ENCODE data around the gene ASTN2.
A peak's percentile ranks its signal among the peaks of the same experiment; 100 is the strongest.

ASTN2 gene

DNA sequence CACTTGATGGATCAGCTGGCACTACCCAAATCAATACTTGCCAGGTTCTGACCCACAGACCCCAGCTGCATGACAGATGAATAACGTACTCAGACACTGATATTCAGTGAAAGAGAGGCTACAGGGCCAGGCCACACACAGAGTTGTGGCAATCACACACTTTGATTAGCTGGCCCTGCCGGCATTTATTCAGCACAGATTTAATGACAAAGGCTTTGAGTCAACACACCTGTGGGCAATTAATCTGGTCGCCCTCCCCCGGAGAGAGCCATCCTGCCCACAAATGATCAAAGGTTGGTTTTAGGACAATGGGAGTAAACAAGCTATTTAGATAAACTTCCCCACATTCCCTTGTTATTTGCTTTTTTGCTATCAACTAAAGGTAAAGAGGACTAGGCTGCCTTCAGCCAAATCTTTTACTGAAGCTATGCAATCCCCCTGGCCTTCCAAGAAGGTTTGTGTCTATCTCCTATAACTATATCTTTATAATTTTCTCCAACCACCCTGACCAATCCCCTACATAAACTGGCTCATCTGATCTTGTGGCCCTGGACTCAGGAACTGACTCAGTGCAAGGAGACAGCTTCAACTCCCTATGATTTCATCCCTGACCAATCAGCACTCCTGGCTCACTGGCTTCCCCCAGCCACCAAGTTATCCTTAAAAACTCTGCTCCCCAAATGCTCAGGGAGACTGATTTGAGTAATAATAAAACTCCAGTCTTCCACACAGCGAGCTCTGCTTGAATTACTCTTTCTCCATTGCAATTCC, 740.5 kb downstream of the ASTN2 start:
- no peak for DNase-seq (ENCODE audit: low read depth, low spot score)

DNA sequence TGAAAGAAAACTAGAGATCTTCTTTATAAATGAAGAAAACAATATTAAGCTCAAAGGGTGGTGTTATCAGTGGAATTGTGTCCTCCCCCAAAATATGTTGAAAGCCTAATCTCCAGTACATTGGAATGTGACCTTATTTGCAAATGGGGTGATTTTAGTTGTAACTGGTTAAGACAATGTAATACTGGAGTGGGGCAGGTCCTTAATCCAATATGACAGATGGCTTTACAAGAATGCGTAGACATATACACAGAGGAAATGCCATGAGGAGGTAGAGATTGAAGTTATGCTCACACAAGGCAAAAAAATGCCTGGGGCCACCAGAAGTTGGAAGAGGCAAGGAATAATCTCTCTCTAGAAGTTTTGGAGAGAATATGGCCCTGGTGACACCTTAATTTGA, 741.5 kb downstream of the ASTN2 start:
- no peak for DNase-seq (ENCODE audit: low read depth, low spot score)

DNA sequence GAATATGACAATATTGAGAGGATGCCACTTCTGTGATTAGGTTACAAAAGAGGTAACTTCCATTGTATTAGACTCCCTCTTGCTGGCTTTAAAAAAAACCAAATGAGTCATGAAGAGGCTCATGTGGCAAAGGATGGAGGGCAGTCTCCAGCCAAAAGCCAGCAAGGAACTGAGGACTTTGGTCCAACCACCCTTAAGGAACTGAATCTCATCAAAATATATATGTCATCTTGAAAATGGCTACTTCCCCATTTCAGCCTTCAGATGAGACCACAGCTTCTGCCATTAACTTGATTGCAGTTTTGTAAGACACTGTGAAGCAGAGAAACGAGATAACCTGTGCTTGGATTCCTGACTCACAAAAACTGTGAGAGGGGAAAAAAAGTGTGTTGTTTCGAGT, 743.3 kb downstream of the ASTN2 start:
- no peak for DNase-seq (ENCODE audit: low read depth, low spot score)

DNA sequence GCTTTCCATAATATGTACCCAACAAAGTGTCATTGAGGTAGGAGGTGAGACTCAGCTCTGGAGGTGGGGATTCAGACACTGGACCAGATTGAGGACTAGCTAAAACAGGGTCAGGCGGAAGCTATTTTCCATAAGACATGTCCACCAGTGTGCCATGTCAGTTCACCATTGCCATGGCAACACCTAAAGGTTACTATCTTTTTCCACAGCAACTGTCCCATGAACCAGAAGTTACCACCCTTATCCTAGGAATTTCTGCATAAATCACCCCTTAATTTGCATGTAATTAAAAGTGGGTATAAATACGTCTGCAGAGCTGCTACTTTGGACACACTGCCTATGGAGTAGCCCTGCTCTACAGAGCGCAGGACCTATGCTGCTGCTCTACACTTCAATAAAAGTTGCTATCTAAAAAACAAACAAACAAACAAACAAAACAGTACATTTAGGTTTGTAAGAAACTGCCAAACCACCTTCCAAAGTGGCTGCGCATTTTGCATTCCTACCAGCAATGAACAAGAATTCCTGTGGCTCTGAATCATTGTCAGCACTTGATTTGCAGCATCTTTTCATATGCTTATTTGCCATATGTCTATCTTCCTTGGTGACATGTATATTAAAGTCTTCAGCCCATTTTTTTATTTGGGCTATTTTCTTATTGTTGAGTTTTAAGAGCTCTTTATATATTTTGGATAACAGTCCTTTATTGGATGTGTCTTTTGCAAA, 745.7 kb downstream of the ASTN2 start:
- no peak for DNase-seq (ENCODE audit: low read depth, low spot score)

DNA sequence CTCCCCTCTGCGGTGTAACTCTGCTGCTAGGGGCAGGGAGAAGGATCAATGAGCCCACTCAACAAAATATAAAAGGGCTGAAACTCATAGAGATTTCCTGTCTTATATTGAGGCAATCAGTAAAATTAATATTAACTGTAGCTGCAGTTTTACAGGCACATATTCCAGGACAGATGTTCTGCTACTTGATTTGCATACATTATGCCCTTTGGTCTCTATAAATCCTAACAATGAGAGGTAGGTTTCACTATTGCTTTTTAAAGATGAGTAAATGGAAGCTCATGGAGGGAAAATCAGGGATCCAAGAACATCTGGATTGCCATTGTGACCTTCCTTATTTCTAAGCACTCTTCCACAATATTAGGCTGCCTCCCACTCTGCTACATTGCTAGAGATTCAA, 751.3 kb downstream of the ASTN2 start:
- no peak for DNase-seq (ENCODE audit: low read depth, low spot score)

DNA sequence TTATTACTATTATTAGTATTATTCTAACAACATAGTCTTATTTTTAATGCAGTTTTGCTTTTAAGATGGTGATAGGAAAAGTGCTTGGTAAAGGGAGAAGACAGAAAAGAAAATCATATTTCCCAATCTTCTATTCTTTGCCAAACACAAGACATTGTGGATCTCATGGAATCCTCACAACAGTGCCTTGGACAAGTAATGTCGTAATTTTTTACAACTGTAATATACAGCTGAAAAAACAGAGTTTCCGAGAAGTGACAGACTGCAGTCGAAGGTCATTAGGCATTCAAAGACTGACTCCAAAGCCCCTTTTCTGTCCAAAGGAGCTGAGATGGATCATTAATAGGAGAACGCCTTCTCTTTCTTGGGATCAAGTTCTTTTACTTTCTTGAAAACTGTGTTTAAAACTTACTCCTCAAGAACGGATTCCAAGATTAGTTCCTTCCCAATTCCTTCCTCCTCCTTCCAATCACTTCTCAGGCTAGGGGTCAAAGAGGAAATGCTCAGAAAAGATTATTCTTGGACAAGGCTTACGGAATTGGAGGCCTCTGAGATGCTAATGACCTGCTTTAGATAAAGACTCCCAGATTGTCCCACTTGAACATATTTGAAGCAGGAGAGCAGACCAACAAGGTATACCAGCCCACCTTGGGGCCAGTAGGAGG, 752.1 kb downstream of the ASTN2 start:
- no peak for DNase-seq (ENCODE audit: low read depth, low spot score)

DNA sequence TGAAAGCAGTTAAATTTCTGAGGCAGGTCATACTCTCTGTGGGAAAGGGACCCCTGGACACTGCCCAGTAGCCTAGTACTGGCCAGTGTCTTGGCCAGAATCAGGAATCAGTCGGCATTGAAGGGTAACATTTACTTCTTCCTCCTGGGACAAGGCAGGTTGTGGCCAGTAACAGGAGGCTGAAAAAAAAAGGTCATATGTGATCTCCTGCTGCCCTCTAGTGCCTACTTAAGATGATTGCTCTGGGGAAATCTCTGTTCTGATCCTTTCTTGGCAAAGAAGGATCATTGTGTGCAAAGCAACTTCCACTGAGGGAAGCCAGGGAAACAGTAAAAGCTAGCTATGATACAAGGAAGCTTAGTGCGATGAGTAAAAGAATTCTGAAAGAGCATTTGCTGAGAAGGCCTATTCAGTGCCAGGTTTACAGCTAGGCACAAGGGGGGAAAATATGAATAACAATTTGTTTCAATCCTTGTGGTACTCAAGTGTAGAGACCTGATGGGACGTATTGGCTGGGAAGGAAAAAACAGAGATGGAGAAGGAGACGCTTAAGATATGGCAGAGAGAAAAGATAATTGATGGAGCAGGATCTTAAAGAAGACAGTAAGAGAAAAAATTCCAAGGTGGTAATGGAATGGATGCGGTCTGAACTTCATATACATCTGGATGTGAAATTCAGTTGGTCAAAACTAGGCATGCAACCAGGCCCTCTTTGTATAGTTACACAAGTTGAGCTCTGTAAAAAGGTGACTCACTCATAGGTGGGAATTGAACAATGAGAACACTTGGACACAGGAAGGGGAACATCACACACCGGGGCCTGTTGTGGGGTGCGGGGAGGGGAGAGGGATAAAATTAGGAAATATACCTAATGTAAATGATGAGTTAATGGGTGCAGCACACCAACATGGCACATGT, 753.6 kb downstream of the ASTN2 start:
- DNase-seq (ENCODE audit: low read depth, low spot score) = peak; percentile 40

DNA sequence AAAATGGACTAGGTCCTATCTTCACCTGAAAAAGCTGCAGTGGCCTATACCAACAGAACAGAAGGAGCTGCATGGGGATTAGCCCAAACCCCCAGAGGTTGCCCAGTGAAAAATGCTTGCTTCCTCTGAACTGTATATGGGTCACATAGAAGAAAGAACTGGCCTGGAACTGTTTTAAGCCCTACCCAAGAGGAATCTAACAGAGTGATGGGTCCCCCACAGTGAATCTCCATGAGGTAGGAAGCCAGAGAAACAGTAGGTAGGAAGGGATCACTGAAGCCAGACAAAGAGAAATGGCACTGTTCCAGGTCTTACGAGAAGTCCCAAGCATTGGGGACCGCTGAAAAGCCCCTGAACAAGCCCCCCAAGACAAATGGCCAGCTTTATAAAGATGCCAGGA, 756.6 kb downstream of the ASTN2 start:
- DNase-seq (ENCODE audit: low read depth, low spot score) = no peak

DNA sequence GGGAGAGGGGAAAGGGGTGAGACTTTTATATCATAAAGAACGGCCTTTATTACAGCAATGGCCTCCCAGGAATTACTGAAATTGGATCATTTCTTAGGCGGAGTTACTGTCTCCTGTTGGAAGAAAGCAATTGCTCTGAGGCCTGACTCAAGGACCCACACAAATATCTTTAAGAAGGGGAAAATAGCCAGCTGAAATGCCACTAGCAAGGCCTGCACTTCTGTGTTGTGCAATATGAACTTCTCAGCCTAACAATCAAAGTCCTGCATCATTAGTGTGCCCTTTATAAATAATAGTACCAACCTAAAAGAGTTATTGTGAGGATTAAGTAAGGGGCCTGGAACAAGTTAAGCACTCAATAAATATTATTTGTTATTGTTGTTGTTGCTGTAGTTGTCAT, 757.9 kb downstream of the ASTN2 start:
- DNase-seq (ENCODE audit: low read depth, low spot score) = no peak

DNA sequence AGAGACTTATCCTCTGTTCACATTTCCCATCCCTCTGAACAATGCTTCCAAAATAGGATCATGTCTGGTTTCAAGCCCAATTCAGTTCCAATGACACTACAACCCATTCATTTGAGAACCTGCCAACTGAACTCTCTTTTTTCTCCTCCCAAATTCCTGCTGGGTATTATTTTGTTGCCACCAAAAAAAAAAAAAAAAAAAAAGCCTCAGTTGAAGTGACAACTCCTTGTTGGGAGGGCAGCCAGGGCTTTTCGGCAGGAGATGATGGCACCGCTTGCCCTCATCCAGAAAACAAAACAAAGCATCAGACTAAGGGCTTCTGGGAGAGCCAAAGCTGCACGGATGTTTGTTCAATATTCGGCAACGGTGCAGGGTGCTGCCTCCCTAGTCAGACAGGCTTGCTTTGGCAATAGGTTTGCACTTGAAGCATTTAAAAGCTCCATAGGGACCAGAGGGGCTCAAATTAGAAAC, 758.3 kb downstream of the ASTN2 start:
- DNase-seq (ENCODE audit: low read depth, low spot score) = no peak

DNA sequence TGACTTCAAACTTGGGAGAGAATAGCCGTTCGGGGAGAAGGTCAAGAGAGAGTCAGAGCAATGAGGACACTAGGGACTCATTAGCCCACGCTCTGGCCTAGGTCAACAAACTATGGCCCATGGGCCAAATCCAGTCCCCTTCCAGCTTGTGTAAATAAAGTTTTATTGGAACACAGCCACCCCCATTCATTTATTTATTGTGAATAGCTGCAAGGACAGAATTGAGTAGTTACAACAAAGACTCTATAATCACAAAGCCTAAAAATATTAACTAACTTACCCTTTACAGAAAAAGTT, 760.9 kb downstream of the ASTN2 start:
- DNase-seq (ENCODE audit: low read depth, low spot score) = no peak

DNA sequence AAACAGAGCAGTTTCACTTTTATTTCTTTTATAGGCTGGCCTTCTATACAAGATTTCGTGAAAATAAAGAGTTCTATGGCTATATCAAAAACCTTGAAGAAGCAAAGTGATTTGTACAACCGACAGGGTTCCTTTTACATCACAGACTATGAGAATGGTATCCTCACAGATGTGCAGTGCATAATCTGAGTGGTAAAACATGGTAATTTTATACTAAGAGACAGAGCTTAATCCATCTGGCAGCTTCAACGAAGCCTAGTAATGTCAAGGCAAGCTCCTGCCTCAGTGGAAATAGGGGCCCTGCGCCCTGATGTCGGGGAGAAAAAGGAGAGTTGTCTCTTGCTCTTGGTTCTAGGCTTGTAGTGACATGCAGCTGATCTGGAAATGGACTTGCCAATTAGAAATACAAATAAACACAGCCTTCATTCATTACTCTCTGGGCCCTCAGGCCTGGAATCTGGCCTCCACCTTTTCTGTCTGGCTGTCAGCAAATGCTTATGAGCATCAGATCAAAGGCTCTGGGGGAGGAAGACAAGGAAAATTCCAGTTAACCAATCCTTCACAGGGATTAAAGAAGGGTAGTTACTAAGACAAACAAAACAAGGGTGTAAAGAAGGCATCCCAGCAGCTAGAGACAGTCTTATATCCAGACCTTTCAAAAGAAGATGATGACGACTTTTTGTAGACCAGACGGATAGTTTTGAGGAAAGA, 761.4 kb downstream of the ASTN2 start:
- DNase-seq (ENCODE audit: low read depth, low spot score) = no peak

DNA sequence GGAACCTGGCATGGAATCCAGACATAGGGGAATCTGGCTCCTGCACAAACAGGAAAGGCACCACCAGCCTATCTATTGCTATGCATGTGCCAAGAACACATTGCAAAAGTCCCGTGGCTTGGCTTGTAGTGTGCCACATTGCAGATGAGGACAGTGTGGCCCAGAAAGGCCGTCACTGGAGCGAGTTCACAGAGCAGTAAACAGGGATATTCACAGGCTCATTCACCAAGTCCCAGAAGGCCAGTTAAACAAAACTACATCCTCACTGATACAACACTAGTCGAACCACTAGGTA, 767.4 kb downstream of the ASTN2 start:
- DNase-seq (ENCODE audit: low read depth, low spot score) = no peak

DNA sequence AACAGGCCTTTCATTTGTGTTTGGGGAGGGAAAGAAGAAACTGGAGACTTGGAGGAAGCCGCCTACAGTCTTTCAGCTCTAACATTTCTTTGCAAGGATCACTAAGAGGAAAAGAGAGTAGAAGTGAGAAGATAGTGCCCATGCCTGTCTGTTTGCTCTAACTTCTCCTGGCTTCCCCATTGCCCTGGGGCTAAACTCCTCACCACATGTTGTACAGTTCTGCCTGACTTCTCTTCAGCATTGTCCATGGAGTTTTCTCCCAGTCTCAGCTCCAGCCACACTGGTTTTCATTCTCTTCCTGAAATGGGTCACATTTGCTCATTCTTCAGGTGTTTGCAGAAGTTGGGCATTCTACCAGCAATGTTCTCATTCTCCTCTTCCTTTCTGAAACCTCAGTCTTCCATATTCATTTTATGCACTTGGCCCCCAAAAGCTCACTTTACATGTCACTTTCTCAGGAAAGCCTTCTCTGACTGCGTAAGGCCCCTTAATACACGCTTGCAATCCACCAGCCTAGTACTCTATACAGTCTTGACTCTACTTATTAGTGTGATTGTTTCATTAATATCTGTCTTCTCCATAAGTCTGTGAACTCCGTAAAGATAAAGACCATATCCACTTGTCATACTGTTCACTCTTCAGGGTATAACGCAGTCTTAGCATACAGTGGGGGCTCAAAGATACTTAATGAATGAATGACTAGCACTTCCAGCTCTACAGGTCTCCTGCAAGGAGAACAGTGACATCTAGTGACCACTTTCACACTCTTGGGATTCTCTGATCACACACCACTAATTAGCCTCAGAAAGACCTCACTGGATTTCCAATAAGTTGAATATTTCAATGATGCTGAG, 768.0 kb downstream of the ASTN2 start:
- no peak for DNase-seq (ENCODE audit: low read depth, low spot score)

DNA sequence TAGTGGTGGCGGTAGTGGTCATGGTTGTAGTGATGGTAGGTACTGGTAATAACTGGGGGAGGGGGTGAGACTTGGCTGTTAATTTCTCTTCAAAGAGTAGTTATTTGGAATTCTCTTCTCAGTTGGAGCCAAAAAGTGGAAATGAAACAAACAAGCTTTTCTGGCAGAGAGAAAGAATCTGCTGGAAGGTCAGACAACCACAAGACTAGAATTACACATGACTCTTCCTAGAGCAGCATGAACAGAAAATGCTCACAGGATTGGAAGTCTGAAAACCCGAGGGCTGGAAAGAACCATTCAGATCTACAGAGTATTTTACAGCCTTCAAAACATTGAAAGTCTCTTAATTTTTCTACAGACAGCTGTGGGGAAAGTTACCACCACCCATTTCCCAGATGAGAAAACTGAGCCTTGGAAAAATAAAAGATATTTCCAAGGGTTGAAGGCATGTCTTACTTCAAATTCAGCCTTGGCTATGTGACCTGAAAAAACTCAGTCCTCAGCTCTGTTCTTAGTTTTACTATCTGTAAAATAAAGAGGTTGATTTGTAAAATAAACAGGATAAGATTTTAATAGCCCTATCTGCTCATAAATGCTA, 770.7 kb downstream of the ASTN2 start:
- DNase-seq (ENCODE audit: low read depth, low spot score) = no peak

DNA sequence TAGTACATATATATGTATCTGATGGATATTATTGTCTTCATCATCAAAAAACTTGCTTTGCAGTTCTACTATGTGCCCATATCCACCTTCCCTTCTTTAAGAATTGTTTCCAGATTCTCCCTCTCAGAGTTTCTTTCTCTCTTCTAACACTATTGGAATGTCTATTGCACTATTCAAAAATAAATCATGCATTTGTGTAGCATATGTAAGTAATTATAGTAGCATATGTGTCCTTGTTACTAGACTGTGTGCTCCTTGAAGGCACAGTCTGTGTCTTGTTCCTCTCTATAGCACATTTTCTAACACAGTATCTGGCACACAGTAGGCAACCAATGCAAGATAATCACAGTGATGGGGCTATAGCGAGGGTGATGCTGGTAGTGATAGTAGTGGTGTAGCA, 771.2 kb downstream of the ASTN2 start:
- DNase-seq (ENCODE audit: low read depth, low spot score) = no peak

DNA sequence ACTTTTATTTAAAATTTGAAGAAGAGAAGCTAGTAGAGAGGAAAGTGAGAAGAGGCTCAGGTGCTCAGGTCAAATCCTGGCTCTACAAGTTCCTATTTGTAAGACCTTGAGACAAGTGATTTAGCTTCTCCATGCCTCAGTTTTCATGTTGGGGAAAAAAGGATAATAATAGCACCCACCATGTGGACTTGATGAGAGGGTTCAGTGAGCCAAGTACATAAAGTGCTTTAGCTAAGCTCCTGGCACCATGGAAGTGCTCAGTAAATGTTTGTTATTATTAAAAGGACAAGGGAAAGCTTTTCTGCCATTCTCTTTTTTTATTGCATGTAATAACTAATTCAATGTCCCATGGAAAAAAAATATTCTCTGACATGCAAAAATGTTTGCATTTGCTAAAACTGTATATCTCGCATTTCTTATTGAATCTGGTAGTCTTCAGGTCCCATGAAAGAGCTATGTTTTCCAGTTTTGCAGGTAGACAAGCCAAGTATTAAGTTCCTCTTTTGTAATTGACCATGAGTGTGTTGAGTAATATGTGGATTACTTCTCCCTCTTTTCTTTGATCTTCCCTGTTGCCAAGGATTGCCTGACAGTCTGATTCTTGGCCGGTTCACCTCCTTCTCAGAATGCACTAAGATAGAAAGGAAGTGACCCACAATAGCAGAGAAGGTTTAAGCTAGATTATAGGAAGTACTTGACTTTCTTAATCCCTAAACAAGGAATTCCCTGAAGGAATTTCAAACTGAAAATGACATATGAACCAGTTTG, 773.4 kb downstream of the ASTN2 start:
- DNase-seq (ENCODE audit: low read depth, low spot score) = no peak

DNA sequence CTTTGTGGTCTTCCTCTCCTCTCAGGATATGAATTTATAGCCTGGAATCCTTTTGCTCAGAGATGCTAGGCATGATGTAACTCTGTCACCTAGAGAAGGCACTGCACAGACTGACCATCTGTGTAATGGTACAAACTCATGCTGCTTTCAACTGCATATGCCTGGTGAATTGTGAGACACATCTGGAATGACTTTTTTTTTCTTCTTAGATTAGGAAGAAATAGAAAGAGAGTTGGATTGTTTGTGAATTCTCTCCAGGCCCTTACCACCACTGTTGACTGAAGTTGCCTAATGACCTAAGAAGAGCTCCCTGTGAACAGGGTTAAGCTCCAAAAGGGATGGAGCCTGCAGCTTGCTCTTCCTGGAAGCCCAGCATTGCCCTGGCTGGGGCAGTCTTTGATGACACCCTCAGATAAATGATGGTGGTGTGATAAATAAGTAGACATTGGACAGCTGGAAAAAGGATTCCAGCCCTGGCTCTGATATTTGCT, 775.6 kb downstream of the ASTN2 start:
- DNase-seq (ENCODE audit: low read depth, low spot score) = no peak

DNA sequence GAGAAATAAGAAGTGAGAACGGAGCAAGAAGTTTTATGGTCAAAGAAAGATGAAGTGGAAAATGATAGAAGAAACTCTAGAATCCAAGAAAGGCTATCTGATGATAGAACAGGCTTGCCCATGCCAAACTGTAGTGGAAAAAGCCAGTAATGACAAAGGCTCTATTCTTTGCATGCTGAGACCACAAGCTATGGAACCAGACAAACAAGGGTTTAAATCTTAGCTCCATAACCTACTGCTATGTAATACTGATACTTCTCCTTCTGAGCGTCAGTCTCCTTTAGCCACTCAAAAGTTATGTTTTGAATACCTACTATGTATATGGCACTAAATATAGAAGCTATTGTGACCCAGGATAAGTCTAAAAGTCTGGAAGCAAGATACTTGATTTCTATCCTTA, 778.9 kb downstream of the ASTN2 start:
- no peak for DNase-seq (ENCODE audit: low read depth, low spot score)
